AG09309 (cell line): ENCODE data around the gene OR2T35.
"Not testable (repeated sequence)": the region's sequence is repeated elsewhere in the genome, so short reads cannot be mapped to it uniquely, and the experiment has no call there.

Source experiments
- DNase-seq: peaks from one replicate; pipeline ENCODE4 v3.0.0-alpha.2; 2010; ENCODE audit warnings: low read depth
- H3K4me3 ChIP-seq: 2 replicates; pipeline ENCODE4 v1.5.1; 2011; ENCODE audit warnings: mild to moderate bottlenecking, low read depth, low read length, moderate library complexity; ENCODE audit not compliant: control insufficient read depth
- CTCF ChIP-seq: IDR thresholded peaks from 2 replicates; pipeline ENCODE4 v1.5.1; 2011; ENCODE audit warnings: mild to moderate bottlenecking, low read depth, low read length, inconsistent platforms; ENCODE audit not compliant: insufficient read depth, control insufficient read depth; ENCODE audit errors: missing control alignments

The OR2T35 gene

GRCh38 chr1:248642971-248643651, 2.0 kb downstream of the OR2T35 start:
- not testable (repeated sequence) for H3K4me3 ChIP-seq, DNase-seq

GRCh38 chr1:248641583-248641982, 3.5 kb downstream of the OR2T35 start:
- not testable (repeated sequence) for H3K4me3 ChIP-seq, DNase-seq

- DNase-seq, H3K4me3 ChIP-seq: not testable (repeated sequence)
These were observed 4.2 kb downstream of the OR2T35 start for GRCh38 chr1:248640906-248641305.

- not testable (repeated sequence) for DNase-seq, H3K4me3 ChIP-seq
These were observed 5.4 kb downstream of the OR2T35 start for GRCh38 chr1:248639652-248640051.

- DNase-seq, H3K4me3 ChIP-seq: not testable (repeated sequence)
These were observed 8.5 kb downstream of the OR2T35 start for GRCh38 chr1:248636612-248637011.

GRCh38 chr1:248634991-248635390, 10.1 kb downstream of the OR2T35 start, which contains the start of gene OR2T11:
TSS of gene OR2T11 (minus strand) at chr1:248635091. CDS start at chr1:248627128, 7,963 bp downstream.
- DNase-seq, H3K4me3 ChIP-seq: not testable (repeated sequence)

GRCh38 chr1:248631354-248632008, 13.6 kb downstream of the OR2T35 start:
- no peak overlapping the region for H3K4me3 ChIP-seq
- TF ChIP-seq CTCF = no peak
- no peak for DNase-seq

- H3K4me3 ChIP-seq = no peak overlapping the region
- DNase-seq = no peak
- no peak for TF ChIP-seq CTCF
These were observed 14.5 kb downstream of the OR2T35 start for GRCh38 chr1:248630551-248630950.

GRCh38 chr1:248627971-248628844, 16.9 kb downstream of the OR2T35 start:
- H3K4me3 ChIP-seq = no peak overlapping the region
- no peak for DNase-seq
- TF ChIP-seq CTCF = no peak

GRCh38 chr1:248625971-248626370, 19.1 kb downstream of the OR2T35 start:
- TF ChIP-seq CTCF = no peak
- no peak for DNase-seq
- H3K4me3 ChIP-seq = no peak overlapping the region
